WTC11 (cell line): ENCODE measurements around the gene OSTC.

Experiments
- CREB1 ChIP-seq: sonication (generic); formaldehyde crosslinking; IDR thresholded peaks from 2 replicates; pipeline ENCODE4 v1.8.0; 2023; ENCODE audit warnings: mild to moderate bottlenecking, missing genetic modification reagents
- CTCF ChIP-seq: fragments of 200-600 bp; IDR thresholded peaks from 2 replicates; pipeline ENCODE4 v1.8.0; 2022; ENCODE audit warnings: antibody characterized with exemption

GRCh38 chr4:108709234-108709633, 58.8 kb downstream of the OSTC start:
- TF ChIP-seq CREB1 (CRISPR knock-in tag) (no peak), CTCF (no peak)
